HG02759 (cell line): ENCODE data around the gene MPZL3.

ENCODE experiments used
- ATAC-seq: cut with Tn5 transposase; IDR thresholded peaks from one replicate; pipeline ENCODE4 v1.9.1; 2021; ENCODE audit warnings: mild to moderate bottlenecking, moderate library complexity; ENCODE audit not compliant: unreplicated experiment

MPZL3 gene

GRCh38 chr11:118233377-118233776, 18.8 kb downstream of the MPZL3 start:
- ATAC-seq = no peak

GRCh38 chr11:118232659-118233058, 19.5 kb downstream of the MPZL3 start:
- ATAC-seq = no peak

GRCh38 chr11:118231461-118231860, 20.7 kb downstream of the MPZL3 start:
- ATAC-seq = no peak

- ATAC-seq = no peak
These were observed 22.1 kb downstream of the MPZL3 start for GRCh38 chr11:118230088-118230487.

- ATAC-seq = no peak
These were observed 22.8 kb downstream of the MPZL3 start for GRCh38 chr11:118229274-118229847.

GRCh38 chr11:118227865-118228785, 24.0 kb downstream of the MPZL3 start:
- peak; percentile 70 for ATAC-seq

GRCh38 chr11:118226781-118227180, 25.4 kb downstream of the MPZL3 start:
- ATAC-seq = no peak

- no peak for ATAC-seq
These were observed 25.9 kb downstream of the MPZL3 start for GRCh38 chr11:118226296-118226695.

GRCh38 chr11:118224511-118225188, 27.5 kb downstream of the MPZL3 start, which contains the start of gene JAML:
Gene JAML (minus strand): TSS chr11:118225011. CDS start chr11:118214866, 10,145 bp downstream.
- peak; percentile 40 for ATAC-seq

GRCh38 chr11:118223992-118224391, 28.2 kb downstream of the MPZL3 start:
- ATAC-seq = no peak

- ATAC-seq = no peak
These were observed 28.6 kb downstream of the MPZL3 start for GRCh38 chr11:118223570-118223969.

GRCh38 chr11:118222437-118222836, 29.7 kb downstream of the MPZL3 start:
- ATAC-seq = no peak

GRCh38 chr11:118221419-118221818, 30.7 kb downstream of the MPZL3 start:
- no peak for ATAC-seq

- ATAC-seq = no peak
These were observed 32.4 kb downstream of the MPZL3 start for GRCh38 chr11:118219732-118220131.

- no peak for ATAC-seq
These were observed 32.9 kb downstream of the MPZL3 start for GRCh38 chr11:118219244-118219643.

GRCh38 chr11:118217575-118217974, 34.6 kb downstream of the MPZL3 start:
- no peak for ATAC-seq

- ATAC-seq = peak; percentile 58
These were observed 35.3 kb downstream of the MPZL3 start for GRCh38 chr11:118216621-118217481.

GRCh38 chr11:118215765-118216164, 36.4 kb downstream of the MPZL3 start:
- ATAC-seq = no peak

GRCh38 chr11:118215262-118215661, 36.9 kb downstream of the MPZL3 start:
- no peak for ATAC-seq

GRCh38 chr11:118214210-118214914, 37.8 kb downstream of the MPZL3 start:
- peak; percentile 40 for ATAC-seq
